GM04504 (cell line): ENCODE data around the gene PPFIBP2.

Experiments
- DNase-seq: peaks from one replicate; pipeline ENCODE4 v3.0.0-alpha.2; 2012; ENCODE audit warnings: low read depth

PPFIBP2 gene

GRCh38 chr11:7513234-7514098, at the start of gene PPFIBP2:
Gene PPFIBP2 (plus strand): TSS chr11:7513999. CDS start chr11:7549476, 35,477 bp downstream.
- peak; percentile 28 for DNase-seq

GRCh38 chr11:7467652-7468051, 46.1 kb upstream of the PPFIBP2 start:
- no peak for DNase-seq

DNA sequence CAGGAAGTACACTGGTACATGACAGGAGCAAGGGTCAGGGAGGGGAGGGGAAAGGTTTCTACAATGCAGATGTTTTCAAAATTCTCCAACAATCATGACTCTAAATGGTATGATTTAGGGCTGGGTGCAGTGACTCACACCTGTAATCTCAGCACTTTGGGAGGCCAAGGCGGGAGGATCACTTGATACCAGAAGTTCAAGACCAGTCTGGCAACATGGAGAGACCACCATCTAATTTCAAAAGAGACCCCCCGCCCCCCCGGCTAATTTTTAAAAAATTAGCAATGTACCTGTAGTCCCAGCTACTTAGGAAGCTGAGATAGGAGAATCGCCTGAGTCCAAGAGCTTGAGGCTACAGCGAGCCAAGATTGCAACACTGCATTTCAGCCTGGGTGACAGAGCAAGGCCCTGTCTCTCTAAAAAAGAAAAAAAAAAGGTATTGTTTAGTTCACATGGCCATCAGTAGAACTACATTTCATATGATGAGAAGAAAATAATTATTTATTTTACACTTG, 44.4 kb upstream of the PPFIBP2 start:
- no peak for DNase-seq

GRCh38 chr11:7471071-7471470, 42.7 kb upstream of the PPFIBP2 start:
- no peak for DNase-seq

DNA sequence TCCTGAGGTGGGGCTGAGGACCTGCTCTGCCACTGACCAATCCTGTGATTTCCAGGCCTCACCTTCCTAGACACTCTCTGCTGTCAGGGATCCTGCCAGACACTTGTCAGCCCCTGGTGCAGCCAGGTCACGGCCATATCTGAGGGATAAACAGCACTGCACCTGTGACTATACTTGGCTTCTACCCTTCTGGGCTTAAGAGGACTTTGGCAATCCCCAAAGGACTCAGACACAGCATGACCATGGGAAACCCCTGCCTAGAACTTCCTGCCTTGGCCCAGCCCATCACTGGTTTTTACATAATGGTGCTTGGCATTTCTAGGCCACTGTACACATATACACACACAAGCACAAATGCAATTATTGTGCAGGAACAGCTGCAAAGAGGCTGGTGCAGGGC, 40.1 kb upstream of the PPFIBP2 start:
- DNase-seq: no peak

DNA sequence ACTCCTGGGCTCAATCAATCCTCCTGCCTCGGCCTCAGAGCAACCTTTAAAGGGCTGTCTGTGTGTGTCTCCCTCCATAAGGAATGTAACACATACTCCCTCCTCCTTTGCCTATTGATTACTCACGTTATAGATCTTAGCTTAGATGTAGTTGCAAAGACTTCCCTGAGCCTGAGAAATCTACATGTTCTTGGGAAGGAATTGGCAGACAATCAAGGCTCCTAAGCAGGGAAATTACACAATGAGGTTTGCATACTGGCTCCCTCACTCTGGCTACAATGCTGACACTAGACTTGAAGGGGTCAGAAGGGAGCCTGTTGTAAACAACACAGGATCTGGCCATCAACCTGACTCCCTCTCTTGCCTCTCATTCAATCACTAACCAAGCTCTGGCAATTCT, 33.7 kb upstream of the PPFIBP2 start:
- DNase-seq: no peak

GRCh38 chr11:7484131-7484530, 29.7 kb upstream of the PPFIBP2 start:
- DNase-seq: no peak

DNA sequence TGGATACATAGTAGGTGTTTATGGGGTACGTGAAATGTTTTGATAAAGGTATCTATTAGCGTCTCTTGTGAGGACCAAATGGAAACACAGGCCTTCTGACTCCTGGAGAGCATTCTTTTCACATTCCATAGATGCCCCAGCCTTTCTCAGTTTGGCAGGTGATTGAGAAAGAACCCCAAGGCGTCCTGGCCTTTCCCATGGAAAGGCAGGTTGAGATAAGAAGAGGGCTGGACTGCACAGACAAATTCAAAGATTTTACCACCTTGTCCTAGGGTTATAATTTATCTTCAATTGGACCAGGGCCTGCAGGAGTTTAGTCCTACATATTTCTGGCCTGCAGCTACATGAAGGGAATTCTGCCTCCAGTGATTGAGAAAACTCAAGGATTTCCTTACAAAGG, 29.2 kb upstream of the PPFIBP2 start:
- no peak for DNase-seq

- DNase-seq: no peak
These were observed 28.4 kb upstream of the PPFIBP2 start, which contains the start of gene OLFML1 for GRCh38 chr11:7485186-7486097. Gene OLFML1 (plus strand): TSS chr11:7485506. CDS start chr11:7485876, 370 bp downstream.

GRCh38 chr11:7486098-7486780, 27.6 kb upstream of the PPFIBP2 start:
- no peak for DNase-seq

DNA sequence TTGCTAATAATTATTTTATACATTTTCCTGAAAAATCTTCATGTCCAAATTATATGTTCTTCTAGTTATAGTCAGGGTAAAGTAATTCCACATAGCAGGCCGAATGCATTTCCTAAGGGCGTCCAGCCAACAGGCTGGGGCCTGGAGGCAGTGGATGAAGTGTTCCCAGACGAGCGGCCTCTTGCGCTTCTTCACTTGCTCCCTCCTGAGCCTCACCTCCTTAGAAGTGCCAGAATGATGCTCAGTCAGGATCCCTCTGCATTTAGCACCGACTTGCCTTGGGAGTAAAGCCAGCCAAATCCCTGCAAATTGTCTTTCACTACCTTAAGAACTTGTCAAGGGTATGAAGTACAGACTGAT, 27.0 kb upstream of the PPFIBP2 start:
- DNase-seq: no peak

GRCh38 chr11:7487360-7487759, 26.4 kb upstream of the PPFIBP2 start:
- DNase-seq: no peak

DNA sequence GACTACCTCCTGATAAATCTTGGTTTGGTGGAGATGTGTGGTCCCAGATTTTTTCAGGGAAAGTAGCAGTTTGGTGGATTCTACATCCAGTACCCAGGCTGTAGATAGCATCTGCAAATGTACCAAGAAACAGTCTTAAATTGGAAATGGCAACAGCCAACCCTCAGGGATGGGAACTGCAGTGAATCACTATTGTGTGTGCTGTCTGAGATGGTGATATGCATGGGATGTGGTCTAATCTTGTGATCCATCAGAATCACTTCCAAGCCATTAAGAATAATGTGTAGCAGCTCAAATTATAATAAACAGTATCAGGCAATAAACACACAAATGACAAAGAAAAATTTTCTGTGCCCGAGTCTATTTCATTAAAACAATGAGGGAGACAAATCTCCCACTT, 25.1 kb upstream of the PPFIBP2 start:
- DNase-seq: no peak

- DNase-seq: no peak
These were observed 24.4 kb upstream of the PPFIBP2 start for GRCh38 chr11:7489376-7489775.

- peak; percentile 50 for DNase-seq
These were observed 23.7 kb upstream of the PPFIBP2 start for GRCh38 chr11:7490054-7490453.

GRCh38 chr11:7490535-7490934, 23.3 kb upstream of the PPFIBP2 start:
- DNase-seq: peak; percentile 5

- DNase-seq: no peak
These were observed 21.5 kb upstream of the PPFIBP2 start for GRCh38 chr11:7492253-7492652.

DNA sequence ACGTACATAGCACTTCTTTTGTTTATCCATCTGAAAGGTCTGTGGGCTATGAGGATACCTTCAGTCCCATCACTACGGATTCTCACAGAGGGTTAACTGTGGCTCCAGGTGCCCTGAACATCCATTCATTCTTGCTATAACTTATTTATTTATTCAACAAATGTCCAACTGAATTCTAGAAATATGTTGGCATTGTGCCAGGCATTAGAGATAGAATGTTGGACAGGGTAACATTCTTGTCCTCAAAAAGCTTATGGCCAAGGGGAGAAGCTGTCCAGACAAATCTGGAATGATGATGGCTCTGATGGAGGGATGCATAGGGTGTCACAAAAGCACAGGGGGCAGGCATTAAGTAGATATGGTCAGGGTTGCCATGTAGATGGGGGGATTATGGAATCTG, 20.1 kb upstream of the PPFIBP2 start:
- DNase-seq: no peak

DNA sequence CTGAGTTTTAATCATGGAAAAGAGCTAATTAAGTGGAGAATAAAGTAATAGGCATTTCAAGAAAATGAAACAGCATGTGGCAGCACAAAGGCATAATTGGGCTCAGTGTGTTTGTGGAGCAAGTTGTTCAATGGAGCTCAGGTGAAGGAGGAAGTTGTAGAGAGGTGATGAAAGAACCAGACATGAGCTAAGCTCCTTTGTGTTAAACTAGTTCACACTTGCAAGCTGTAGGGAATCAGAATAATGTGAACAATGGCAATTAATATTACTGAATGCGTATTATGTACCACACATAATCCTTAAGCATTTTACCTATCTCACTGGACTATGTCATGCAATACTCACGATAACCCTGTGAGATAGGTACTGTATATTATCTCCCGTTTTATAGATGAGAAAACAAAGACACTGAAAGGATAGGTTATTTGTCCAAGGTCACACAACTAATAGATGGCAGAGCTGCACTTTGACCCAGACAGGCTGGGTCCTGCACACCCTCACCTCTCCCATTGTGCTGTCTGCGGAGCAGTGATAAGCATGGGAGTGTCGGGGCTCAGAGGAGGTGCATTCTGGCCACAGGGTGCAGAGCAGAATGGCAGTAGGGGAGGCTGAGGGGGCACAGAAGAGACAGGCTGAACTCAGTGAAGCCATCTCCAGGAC, 19.6 kb upstream of the PPFIBP2 start:
- no peak for DNase-seq

DNA sequence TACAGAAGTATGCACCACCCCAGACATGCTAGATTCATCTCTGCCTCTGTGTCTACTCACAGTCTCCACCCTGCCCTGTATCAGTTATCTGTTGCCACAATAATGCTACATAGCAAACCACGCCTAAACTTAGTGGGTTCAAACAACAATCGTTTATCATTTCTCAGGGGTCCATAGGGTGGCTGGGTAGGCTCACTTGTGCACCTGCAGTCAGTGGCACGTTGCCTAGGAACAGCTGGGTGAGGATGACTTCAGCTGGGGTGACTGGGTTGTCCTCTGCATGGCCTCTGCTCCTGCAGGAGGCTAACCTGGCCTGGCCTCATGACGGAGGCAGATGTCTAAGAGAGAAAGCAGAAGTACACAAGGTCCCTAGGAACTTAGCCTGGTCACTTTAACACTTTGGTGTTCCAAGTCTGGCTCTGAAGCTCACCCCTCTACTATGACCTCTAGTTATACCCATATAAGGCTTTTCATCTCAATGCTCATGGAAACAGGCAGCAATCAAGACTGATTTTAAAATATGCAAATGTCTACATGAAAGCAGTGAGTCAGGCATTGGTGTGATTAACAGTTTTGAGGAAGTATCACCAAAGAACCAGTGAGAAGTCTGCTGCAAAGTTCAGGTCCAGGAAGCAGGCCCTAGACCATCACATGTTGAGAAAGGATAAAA, 17.8 kb upstream of the PPFIBP2 start:
- no peak for DNase-seq

DNA sequence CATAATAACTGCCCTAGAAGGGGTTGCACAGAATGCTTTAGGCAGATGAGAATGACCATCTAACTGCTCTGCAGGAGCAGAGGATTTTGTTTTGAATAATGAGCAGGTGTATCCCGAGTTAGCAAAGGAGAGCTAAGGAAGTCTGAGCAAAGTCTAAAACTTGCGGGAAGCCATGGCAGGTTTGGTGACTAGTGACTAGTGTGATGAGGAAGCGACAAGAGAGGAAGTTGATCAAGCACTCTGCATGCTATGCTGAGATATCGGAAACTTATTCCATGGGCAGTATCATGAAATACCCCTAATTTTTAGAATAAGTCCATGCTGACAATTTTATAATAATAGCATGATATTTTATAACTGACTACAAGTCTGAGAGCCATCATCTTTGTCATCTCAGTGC, 15.6 kb upstream of the PPFIBP2 start:
- no peak for DNase-seq
